Ureter (tissue), 1 donor: ENCODE data around the gene CLPTM1L. TPM values are rescaled to one million over a fixed set of nuclear protein-coding genes. Genes with fewer than 3 reads are reported as not detected.
"Not testable (repeated sequence)": the region's sequence is repeated elsewhere in the genome, so short reads cannot be mapped to it uniquely, and the experiment has no call there.

Experiments
- DNase-seq: peaks from one replicate; pipeline ENCODE4 v3.0.0-alpha.2; 2020; ENCODE audit warnings: low spot score
- total RNA-seq: library from RNA; stranded (reverse); gene quantifications from one replicate; pipeline ENCODE4 v1.2.4, GENCODE V29; 2023
- donor health status: DM: yes; HTN: yes; CAD: no.

The CLPTM1L gene
- total RNA-seq, 1 donor from 2014 or later = 73.4 TPM

DNA sequence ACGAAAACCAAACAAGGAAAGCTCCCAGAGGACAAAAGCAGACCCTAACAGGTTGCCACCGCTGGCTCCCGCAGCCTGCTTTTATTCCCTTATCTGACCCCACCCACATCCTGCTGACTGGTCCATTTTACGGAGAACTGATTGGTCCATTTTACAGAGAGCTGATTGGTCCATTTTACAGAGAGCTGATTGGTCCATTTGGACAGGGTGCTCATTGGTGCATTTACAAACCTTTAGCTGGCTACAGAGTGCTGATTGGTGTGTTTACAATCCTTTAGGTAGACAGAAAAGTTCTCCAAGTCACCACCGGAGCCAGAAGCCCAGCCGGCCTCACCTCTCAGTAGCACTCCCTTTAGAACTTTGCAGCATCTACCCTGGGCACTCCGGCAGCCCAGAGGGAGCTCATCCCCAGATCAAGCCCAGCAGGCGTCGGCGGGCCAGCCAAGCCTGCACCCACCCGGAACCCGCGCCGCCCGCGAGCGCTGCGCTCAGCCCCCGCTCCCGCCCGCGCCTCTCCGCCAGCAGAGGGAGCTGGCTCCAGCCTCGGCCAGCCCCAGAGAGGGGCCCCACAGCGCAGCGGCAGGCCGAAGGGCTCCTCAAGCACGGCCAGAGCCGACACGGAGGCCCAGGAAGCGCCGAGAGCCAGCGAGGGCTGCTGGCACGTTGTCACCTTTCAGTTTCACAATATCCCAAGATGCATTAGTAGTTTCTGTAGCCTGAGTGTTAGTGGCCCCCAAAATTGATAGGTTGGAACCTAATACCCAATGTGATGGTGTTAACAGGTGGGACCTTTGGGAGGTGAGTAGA is 35.3 kb upstream of the CLPTM1L start:
- DNase-seq = peak; percentile 51

DNA sequence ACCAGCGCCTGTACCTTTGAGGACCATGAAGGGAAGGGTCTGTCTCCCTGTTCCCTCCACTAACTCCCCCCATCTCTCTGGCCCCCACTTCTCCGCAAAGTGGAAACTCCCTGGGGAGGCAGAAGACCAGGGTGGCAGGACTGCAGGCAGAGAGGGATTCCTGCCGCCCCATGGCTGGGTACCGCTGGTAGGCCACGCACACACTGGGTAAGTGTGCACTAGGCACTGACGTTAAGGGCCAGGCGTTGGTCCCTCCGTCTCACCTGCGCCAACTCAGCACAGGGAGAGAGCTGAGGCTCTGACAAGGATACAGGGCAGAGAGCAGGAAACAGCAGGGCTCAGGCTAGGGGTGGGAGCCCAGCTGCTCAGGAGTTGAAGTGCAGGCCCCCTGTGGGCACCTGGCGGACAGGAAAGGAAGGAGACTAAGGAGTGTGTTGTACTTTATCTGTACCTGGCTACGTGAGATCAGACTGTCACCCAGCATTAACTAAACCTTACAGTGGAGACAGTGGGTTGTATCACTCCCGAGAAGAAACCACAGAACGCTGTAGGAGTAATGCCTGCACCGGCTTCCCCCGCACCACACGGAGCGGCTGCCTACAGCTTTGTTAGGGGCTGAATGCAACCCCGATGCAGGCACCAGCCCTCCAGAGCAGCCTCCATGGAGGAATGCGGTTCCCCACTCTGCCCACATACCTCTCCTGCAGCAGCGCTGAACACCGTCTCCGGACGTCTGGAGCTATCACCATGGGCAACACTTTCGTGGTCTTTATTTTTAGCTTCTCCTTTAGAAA is 34.2 kb upstream of the CLPTM1L start:
- no peak for DNase-seq

DNA sequence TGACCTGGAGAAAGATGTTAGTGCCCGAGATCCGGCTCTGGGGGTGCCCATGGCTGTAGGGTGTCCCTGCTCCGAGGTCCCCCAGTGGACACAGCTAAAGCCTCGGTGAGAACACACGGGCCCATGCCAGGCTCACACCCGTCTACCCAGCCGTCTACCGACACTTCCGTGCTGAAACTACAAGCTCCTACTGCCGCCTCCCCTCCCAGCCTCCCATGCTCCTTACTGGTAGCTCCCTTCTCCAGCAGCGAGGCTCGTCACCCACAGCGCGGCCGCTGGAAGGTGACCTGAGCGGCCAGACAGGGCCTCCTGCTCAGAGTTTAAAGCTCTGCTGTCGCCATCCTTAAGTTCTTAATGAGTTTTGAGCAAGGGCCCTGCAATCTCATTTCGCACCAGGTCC is 33.2 kb upstream of the CLPTM1L start:
- no peak for DNase-seq

DNA sequence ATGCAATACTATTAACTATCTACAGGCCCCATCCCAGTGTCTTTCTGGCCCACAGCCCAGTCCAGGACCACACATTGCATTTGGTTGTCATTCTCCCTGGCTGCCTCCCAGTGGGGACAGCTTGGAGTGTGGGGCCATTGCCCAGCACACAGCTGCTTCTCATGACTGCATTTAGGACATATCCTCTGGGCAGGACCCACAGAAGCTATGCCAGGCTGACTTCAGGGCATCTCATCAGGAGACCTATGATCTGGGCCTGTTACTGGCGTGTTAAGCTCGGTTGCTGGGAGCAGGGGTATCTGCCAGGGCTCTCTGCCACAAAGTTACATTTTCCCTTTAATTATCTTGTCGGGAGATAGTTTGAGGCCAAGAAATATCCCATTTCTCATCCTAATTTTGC is 32.1 kb upstream of the CLPTM1L start:
- DNase-seq = no peak

DNA sequence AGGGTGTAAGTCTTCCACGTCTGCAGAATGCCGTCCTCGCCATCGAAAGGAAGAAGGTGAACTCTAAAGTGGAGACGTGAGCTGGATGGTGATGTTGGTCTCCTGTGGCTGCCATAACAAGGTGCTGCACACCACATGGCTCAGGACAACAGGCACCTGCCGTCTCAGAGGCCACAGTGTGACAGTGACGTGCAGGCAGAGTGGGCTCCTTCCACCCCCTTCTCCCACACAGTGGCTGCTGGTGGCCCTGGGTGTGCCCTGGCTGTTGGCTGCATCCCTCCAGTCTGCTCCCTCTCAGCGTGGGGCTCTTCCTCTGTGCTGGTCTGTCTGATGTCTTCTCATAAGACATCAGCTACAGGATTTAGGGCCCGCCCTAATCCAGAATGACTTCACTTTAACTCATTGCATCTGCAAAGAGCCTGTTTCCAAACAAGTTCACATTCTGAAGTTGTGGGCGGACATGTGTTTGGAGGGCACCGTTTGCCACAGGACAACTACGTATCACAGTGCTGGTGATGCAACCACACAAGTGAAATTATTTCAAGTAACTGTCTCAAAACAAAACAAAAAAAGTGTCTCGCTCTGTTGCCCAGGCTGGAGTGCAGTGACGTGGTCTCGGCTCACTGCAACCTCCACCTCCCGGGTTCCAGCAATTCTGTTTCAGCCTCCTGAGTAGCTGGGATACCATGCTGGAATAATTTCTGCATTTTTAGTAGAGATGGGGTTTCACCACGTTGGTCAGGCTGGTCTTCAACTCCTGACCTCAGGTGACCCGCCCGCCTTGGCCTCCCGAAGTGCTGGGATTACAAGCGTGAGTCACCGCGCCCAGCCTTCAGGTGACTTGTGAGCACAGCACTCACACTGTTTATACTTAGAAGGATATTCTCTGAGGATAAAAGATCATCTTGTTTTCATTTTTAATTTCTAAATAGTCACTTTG is 31.2 kb upstream of the CLPTM1L start:
- no peak for DNase-seq

DNA sequence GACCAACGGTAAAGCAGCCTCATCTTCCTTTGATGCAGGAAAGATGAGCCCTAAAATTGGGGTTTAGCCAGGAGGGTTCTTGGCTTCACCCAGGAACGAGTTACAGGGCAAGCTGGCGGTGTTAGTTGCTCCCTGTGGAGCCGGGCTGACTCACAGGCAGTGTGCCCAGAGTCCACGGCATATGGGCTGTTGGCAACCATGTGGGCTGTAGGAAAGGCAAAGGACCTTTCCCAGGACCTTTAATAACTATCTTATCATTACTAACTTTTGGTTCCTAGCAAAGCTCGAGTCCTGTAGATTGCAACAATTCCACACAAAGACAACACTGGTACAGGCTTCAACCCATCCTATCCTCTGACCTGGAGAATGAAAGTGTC is 29.8 kb upstream of the CLPTM1L start:
- DNase-seq = no peak

DNA sequence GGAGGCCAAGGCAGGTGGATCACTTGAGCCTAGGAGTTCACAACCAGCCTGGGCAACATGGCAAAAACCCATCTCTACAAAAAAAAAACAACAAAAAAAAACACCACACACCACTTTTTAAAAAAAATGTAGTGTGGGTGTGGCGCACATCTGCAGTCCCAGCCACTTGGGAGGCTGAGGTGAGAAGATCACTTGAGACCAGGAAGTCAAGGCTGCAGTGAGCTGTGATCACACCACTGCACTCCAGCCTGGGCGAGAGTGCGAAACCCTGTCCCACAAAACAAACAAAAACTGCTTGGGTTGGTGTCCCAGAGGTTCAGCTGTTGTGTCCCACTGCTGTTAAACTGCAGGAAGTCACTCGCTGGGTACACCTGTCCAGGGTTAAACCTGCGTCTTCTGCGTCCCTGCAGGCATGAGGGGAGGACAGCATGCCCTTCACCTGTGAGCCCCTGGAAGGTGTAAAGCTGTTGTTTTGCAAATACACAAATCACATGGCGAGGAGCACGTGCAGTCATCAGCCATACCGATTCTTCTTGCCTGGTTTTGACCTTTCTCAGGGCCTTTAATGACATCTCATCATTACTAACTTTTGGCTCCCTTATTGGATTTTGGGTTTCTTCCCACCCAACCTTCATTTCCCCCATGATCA is 29.3 kb upstream of the CLPTM1L start:
- DNase-seq = no peak

DNA sequence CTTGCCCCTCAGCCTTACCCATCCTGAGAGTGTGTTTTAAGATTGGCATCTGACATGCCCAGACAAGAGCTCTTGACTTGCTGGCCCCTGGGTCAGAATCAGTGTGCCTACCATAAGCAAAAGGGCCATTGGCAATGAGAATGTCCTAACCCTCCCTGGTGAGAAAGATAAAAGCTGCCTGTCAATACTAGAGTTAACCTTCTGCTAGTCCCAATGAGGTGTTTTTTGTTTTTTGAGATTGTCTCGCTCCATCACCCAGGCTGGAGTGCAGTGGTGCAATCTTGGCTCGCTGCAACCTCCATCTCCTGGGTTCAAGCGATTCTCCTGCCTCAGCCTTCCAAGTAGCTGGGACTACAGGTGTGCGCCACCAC is 27.1 kb upstream of the CLPTM1L start:
- DNase-seq = not testable (repeated sequence)

DNA sequence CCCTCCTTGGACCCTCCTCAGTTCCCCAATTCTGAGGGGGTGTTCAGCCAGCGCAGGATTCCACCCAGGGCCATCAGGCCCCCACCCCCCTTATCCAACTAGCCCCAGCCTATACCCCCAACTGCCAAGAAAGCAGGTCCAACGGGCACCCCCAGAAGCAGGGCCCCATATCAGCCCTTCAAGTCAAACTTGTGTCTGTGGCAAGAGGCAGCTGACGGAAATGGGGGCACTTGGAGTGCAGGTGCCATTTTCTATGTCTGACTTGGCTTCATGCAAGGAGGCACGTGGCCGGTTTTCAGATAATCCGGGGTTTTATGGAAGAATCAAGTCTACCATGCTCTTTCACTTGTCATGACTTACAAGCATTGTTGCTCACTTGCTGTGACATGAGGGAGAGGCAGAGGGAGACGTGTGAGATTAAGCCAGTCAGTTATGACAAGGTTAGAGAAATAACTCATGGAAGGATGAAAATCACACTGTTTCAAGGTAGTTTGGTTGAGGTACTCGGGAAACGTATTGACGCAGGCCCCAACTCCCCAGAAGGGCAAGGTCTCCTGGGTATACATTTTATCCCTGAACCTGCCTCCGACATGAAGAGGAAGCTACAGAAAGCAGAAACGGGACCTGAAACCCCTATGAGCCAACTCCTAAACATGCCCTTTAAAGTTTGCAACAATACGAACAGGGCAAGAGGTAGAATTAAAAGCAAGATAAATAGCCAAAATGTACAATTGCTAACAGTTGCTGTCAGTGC is 26.5 kb upstream of the CLPTM1L start:
- DNase-seq = no peak

DNA sequence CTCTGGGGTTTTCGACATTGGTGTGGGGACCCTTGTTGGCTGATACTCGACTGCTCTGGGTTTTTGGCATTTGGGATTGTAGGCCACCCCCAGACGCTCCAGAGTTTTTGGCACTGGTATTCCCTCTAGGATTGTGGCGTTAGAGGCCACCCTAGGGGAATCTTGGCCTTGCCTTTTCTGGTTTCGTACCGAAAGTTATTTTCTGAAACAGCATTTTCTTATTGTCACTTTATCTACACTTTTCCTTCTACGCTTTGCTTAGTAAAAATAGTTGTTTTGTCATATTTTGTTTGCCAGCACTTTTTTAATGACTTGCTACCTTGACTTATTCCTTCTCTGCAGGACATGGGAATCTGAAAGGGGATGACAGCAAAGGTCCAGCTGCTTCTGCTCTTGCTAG is 25.1 kb upstream of the CLPTM1L start:
- no peak for DNase-seq

DNA sequence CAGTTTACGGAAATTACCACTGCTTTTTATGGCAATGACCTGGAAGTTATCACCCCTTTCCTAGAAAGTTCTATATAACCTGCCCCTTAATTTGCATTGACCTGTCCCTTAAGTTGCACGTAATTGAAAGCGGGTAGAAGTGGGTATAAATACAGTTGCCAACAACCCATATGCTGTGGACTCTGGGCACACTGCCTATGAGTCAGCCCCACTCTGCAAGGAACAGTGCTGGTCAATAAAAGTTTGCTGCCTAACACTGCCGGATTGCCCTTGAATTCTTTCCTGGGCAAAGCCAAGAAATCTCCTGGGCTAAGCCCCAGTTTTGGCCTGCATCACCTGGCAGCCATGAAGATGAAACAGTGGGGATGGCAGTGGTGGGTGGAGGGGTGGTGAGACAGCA is 23.9 kb upstream of the CLPTM1L start:
- DNase-seq = no peak

DNA sequence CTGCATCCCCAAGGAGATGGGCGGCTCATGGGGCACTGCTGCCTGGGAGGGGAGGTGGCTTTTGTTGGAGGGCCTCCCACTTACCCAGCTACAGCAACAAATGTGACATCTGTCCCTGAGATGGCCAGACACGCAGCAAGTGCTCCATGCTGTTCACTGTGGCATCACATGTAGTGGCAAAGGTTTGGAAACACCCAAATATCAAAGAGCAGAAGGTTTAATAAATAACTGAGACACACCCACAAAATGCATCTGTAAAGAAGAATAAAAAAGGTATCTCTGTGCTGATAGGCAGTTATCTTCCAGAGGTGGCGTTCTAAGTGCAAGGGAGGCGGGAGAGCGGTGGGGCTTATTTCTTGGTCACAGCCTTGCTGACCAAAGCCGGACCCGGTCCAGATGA is 23.3 kb upstream of the CLPTM1L start:
- DNase-seq = no peak

DNA sequence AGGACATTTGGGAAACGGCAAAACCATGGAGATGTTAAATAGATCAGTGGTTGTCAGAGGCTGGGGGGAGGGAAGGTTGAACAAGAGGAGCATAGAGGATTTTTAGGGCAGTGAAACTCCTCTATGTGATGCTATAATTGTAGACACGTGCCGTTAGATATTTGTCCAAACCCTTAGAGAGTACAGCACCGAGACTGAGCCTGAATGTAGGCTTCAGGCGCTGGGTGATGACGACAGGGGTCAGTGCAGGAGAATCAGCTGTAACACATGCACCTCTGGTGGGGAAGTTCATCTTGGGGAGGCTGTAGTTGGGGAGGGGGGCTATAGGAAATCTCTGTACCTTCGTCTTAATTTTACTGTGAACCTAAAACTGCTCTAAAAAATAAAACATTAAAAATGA is 22.2 kb upstream of the CLPTM1L start:
- DNase-seq = no peak

DNA sequence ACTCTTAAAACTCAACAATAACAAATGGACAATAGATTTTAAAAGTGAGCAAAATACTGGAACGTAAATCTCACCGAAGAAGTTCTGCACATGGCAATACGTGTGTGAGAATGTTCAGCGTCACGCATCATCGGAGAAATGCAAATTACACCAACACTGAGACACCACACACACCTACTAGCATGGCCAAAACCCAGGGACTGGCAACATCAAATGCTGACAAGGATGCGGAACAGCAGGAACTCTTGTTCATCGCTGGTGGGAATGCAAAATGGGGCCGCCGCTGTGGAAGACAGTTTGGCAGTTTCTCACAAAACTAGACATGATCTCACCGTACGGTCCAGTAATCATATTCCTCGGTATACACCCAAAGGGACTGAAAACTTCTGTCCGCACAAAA is 21.6 kb upstream of the CLPTM1L start:
- DNase-seq = no peak

DNA sequence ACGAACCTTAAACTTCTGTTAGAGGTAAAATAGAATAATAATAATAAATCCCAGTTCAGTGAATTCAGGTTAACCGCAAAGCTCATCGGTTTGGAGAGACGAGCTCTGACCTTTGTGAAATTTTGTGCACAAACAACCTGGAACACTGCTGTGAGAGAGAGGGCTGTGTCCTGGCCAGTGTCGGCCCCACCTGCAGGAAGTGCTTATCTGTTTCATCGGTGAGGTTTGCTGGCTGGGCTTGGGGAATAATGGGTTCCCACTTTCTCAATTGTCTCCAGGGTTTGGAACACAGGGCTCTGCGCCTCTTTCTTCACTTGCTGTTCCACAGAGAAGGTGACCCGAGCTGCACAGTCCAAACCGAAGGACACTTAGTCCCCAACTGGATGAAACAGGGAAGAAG is 19.3 kb upstream of the CLPTM1L start:
- no peak for DNase-seq

DNA sequence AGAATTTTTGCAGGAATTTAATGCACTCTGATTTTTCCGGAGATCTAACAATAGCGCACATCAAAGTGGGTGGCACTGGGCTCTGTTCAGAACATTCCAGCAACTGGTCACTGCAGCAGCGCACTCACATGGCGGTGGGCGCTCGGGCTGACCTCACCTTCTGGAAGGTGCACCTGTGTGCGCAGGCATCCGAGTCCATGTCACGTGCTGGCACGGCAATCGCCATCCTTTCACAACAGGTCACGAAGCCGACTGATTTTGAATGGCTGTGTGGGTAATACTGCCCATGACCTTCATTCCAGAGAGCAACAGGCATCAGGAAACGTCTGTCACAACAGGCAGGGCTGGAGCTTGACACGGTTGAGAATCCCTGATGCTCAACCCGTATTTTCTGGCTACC is 18.7 kb upstream of the CLPTM1L start:
- no peak for DNase-seq

DNA sequence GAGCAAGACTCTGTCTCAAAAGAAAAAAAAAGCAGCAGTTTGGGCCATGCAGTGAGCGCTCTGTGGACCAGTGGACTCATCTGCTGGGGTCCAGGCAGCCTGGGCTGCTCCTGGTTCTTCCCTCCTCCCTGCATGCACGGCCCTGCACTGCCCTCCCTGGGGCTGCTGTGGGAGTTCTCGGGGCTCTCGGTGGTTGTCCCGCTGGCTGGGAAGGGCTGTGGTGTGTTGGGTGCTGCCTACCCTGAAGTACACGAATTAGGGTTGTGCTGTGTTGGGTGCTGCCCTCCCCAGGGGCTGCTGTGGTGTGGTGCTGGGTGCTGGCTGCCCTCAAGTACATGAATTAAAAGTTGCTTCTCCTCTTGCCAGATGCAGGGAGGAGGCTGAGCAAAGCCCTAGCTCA is 18.3 kb upstream of the CLPTM1L start:
- no peak for DNase-seq

DNA sequence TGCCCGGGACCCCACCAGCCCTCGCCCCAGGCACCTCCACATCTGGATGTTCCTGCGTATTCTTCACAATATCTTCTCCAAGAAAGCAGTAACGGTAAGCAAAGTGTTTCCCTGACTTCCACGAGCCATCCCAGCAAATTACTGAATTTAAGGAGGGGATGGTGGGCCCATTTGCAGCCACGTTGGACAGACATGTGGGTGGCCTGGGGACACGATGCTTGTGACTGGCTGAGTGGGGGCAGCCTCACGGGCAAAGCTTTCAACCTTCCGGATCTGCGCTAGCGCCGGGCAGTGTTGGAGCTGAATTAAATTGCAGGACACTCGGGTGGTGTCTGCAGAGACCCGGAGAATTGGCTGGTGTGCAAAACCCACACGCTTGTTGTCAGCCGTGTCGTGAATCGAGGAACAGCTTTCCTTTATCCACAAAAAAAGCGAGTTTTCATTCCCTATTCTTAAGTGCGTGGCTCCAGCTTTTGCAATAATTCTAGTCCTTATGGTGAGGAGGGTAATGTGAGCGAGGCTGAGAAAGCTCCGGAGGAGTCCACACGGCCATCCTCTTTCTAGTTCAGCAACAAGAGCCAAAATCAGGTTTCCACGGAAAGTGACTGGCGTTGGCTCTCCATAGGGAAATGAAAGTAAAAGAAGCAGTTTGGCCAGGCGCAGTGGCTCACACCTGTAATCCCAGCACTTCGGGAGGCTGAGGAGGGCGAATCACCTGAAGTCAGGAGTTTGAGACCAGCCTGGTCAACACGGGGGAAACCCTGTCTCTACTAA is 17.5 kb upstream of the CLPTM1L start:
- no peak for DNase-seq

DNA sequence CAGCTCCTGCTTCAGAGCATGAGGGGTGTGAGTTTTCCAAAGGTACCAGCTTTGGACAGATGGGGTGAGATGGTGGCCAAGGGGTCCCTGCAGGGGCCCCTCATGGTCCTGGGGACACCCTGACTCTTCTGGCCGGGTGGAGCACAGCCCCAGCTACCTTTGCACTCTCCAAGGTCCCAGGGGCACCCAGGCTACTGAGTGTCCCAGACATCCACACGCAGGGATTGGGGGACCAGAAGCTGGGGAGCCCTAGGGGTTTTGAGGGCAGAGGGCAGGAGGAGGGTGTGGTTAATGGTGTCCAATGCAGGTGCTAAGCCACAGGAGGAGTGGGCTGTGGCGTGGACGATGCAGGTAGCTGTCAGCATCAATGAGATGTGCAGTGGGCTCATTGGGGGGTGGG is 16.0 kb upstream of the CLPTM1L start:
- no peak for DNase-seq

DNA sequence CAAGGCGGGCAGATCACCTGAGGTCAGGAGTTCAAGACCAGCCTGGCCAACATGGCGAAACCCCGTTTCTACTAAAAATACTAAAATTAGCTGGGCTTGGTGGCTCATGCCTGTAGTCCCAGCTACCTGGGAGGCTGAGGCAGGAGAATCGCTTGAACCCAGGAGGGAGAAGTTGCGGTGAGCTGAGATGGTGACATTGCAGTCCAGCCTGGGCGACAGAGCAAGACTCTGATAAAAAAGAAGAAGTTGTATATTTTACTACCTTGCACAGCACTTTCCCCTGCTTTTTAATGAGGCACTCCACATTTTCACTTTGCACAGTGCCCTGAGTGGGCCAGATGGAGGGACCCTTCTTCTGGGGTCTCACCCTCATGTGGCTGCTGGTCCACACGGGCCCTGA is 15.5 kb upstream of the CLPTM1L start:
- not testable (repeated sequence) for DNase-seq
